HG02623 (cell line): ENCODE measurements around the gene CCDC122.
"Not testable (repeated sequence)": the region's sequence is repeated elsewhere in the genome, so short reads cannot be mapped to it uniquely, and the experiment has no call there.

Experiments used
- ATAC-seq: cut with Tn5 transposase; IDR thresholded peaks from one replicate; pipeline ENCODE4 v1.9.1; 2021; ENCODE audit warnings: moderate library complexity; ENCODE audit not compliant: unreplicated experiment

Gene CCDC122

DNA sequence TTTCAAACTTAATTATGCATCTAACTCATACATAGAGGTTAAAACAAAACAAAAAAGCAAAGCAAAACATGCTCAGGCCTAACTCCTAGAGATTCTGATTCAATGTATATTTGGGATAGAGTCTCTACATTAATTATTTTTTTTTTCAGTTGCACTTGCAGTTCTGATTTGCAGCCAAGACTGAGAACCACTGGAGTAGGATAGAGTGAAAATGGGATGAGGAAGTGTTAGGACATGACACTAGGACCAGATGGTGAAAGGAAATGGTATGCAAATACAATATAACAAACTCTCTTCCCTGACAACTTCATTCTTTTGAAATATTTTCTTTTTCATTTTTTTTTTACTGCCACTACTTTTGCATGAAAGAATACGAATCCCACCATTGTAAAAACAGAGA is 1.8 kb downstream of the CCDC122 start:
- ATAC-seq = no peak

DNA sequence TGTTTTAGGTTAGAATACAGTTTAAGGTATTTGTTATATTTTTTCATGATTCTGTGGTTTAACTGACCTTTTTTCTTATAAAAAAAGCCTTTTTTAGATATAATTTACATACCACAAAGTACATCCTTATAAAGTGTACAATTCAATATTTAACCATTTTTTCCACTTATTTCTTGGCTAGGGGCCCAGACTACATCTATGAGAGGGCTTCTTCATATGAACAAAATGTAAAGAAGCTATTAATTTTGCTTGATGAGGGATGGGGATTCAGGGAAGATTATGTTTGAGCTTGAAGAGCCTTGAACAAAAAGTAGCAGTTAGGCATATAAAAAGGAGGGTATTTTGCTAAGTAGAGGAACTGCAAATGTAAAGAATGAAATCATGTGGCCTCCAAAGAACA is 2.2 kb downstream of the CCDC122 start:
- ATAC-seq = no peak

DNA sequence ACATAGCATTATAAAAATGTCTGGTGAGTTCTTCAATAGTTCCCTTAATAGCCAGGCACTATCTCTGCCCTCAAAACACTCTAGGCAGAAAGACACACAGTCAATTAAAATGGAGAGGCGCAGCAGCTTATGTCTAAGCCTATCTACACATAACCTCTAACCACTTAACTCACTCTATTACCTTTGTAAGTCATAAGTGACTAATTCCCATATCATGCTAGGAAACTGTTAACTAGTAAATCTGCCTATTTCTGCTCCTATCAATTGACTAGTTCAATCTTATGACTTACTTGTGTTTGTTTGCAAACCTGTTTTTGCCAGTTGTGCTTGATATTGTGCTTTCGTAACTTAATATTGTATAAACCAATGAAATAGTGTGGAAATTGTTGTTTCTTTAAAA is 3.2 kb downstream of the CCDC122 start:
- no peak for ATAC-seq

DNA sequence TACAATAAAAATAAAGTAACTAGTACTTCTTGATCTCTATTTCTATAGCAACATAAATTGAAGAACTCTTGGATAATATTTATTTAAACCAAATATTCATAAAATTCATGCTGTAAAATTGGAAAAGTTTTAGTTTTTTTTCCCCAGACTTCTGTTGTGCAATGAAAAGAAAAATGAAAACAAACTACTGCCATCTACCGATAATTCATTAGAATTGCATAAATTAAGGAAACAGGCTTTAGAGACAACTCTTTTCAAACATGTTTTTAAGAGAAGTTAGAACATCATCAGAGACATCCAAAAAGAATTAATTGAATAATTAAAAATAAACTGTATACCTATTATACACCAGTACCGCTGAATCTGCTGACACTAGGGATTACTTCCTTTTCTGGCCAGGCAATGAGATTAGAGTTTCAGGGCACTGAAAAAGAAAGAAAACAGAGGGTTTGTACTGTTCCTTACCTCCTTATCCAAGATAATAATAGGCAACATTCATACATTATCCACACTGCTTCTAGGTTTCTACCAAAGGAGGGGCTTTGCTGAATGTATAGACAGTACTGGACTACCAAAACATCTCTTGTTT is 4.9 kb downstream of the CCDC122 start:
- ATAC-seq = no peak

DNA sequence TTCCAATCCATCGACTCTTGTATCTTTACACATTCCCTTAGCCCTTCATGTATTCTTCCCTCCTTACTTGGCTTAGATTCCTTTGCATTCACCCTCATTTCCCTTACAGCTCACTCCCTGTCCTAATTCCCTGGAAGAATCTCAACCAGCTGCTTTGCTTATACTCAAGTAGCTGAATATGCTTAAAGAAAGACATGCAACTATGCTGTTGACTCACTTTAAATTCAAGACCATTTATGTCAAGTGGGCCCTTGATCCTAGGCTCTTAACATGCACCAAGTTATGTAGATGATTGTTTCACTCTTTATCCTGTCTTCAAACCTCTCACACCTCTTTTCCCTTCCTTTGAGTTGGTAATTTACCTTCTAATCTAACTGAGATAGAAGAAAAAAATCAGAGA is 7.4 kb downstream of the CCDC122 start:
- ATAC-seq = no peak

DNA sequence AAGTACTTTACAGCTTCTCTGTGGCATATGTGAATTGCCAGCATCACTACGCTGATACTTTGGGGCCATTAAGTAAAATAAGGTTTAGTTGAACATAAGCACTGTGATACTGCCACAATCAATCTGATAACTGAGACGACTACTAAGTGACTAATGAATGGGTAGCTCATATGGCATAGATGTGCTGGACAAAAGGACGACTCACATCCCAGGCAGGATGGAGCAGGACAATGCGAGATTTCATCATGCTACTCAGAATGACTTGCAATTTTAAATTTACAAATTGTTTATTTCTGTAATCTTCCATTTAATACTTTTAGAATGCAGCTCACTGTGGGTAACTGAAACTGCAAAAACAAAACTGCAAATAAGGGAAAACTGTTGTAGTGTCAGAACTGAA is 13.6 kb downstream of the CCDC122 start:
- no peak for ATAC-seq

DNA sequence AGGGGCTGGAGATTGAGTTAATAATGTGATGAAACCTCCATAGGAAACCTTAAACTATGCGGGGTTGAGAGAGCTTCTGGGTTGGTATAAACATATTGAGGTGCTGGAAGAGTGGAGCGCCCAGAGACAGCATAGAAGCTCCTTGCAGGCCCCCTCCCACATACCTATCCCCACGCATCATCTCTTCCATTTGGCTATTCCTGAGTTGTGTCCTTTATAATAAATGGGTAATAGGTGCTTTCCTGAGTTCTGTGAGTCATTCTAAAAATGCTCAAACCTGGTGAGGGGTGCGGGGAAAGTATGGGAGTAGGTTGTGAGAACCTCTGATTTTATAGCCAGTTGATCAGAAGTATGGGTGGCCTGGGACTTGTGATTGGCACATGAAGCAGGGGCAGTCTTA is 14.6 kb downstream of the CCDC122 start:
- no peak for ATAC-seq

DNA sequence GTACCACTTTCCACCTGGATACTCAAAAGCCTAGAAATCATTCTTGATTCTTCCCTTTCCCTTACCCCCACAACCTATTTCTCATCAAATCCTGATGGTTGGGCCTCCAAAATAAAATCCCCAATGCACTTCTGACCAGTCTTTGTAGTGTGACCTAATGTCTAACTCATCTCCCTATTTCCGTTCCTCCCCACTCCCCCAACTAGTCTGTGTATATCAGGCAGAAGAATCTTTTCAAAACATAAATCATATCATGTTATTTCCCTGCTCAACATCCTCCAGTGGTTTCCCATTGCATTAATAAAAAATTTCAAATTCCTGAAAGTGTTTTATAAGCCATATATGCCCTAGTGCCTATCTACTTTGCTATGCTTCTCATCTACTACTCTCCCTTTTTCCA is 17.7 kb downstream of the CCDC122 start:
- no peak for ATAC-seq

DNA sequence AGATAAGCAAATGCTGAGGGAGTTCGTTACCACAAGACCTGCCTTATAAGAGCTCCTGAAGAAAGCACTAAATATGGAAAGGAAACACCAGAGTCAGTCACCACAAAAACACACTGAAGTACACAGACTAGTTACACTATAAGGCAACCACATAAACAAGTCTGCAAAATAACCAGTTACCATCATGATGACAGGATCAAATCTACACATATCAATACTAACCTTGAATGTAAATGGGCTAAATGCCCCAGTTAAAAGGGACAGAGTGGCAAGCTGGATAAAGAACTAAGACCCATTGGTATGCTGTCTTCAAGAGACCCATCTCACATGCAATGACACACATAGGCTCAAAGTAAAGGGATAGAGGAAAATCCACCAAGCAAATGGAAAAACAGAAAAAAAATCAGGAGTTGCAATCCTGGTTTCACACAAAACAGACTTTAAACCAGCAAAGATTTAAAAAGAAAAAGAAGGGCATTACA is 26.6 kb downstream of the CCDC122 start:
- ATAC-seq = no peak

DNA sequence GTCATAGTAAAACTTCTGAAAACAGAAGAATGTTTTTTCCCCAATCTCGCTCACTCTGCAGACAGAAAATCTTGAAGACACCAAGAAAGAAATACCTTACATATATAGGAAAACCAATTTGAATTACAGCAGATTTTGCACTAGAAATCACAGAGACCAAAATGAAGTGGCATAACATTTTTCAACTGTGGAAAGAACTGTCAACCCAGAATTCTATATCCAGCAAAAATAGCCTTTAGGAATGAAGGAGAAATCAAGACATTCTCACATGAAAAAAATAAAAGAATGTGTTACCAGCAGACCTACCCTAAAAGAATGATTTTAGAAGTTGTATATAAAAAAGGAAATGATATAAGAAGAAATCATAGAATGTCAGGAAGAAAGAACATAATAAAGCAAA is 28.7 kb downstream of the CCDC122 start:
- no peak for ATAC-seq

DNA sequence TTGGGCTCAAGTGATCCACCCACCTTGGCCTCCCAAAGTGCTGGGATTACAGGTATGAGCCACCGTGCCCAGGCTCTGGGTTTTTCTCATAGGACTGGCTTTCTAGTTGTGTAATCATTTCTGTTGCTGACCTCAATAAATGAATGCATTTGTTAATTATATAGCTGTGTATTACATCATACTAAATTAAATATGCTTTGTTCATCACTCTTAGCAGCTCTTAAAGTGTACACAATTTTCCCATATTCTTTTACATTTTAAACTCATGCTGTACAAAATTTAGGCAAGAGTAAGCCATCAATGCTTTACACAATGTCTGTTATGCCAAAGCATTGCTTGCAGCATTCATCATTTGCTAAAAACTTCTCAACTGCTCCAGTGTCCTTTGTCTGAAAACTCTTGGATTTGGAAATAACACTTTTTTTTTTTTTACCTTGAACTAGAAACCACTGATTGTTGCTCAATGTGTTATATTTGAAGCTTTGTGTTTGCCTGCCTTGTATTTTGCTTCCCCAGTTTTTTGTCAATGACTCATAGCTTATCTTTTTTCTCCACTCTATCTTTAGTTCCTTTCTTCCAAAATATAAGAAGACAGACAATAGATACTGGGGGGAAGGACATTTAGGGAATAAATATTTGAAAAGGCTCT is 31.4 kb downstream of the CCDC122 start:
- ATAC-seq = no peak

DNA sequence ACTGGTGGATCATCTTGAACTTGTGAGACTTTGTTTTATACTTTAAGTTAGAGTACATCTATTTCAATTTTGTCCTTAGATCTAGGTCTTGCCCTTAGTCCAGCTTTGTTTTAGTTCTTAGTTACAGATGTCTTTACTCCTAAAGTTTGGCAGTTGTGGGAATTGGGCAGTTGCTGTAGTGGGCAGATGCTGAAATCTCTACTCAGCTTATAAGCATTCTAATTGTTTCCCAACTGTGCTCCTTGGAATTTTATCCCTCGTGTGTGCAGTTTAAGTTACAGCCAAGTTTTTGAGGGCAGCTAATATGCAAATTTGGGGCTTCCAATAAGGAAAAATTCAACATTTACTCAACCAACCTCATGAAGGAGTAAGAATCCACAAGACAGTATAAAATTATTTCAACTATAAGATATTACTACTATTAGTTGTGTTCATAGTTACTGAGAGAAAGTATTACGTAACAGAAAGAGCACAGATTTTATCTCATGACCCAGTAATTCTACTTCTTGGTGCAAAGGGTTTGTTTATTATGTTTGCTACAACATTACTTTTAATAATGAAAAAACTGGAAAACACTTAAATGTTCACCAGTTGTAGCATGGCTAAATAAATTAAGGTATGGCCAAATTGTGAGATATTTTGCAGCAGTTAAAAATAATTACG is 32.9 kb downstream of the CCDC122 start:
- ATAC-seq = no peak

DNA sequence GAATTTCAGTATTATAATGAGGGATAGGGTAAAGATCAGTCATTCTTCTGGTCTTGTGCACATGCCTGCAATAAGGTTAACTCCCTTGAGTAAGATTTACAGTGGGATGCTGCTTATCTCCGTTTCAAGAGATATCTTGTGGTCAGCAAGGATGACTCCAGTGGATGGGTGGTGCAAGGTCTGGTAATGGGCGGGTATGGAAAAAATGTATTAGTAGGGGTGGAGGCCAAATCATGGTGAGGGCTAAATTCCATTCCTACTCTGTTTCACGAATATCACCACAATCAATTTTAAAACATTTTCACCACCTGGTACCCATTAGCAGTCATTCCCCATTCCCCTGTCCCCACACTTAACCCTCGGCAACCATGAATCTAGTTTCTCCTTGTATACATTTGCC is 40.6 kb downstream of the CCDC122 start:
- ATAC-seq = no peak

DNA sequence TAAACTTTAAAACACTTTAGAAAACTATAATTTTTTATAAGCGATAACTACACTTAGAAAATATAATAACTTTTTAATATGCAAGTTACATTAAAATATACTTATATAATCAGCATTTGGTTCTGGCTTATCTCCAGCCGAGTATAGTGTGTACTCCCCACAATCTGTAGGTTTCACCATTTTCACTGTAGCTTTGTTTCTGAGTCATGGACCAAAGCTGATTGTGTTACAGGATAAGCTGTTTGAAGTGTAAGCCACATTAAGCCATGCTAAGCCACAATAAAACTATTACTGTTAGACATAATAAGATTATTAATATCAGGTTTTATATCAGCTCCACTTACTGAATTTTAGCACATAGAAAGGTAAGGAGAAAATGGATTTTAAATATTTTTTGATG is 43.8 kb downstream of the CCDC122 start:
- ATAC-seq = no peak

DNA sequence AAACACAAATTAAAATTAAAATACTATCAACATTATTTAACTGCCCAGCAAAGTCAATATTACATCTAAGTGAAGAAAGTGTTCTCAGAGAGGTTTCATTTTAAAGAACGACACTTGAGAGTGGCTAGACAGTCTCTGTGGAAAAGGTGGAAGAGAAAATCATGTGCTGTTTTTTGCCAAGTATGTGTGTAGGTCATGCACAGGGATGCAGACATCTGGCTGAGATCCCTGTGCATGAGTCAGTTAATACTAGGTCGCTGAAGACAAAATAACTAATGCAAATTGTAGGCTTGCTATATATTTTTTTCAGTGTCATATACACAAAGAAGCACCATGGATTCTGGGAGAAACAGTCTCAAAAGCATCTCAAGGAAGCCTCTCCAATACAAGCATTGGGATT is 48.5 kb downstream of the CCDC122 start:
- ATAC-seq = no peak

DNA sequence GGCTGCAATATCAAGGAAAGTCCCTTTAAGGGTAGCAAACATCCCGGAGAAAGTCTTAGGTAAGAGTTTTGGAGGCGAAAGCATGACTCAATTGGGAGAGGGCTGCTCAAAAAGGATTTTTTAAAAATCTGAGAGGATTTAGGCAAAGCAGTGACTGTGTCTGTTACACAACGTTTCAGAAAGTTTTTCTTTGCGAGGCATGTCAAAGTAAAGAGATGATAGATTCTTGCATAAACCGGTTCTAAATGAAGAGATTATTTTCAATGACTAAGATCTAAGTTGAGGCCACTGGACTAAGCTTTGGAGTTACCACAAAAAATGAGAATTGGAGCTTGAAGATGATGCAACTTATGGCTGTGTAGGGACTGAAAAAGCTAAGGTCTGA is 49.1 kb downstream of the CCDC122 start:
- no peak for ATAC-seq

DNA sequence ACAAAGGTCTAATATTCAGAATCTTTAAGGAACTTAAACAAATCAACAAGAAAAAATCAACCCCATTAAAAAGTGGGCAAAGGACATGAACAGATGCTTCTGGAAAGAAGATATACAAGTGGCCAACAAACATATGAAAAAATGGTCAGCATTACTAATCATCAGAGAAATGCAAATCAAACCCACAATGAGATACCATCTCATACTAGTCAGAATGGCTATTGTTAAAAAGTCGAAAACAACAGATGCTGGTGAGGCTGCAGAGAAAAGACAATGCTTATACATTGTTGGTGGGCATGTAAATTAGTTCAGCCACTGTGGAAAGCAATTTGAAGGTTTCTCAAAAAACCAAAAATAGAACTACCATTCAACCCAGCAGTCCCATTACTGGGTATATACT is 54.9 kb downstream of the CCDC122 start:
- ATAC-seq = not testable (repeated sequence)

DNA sequence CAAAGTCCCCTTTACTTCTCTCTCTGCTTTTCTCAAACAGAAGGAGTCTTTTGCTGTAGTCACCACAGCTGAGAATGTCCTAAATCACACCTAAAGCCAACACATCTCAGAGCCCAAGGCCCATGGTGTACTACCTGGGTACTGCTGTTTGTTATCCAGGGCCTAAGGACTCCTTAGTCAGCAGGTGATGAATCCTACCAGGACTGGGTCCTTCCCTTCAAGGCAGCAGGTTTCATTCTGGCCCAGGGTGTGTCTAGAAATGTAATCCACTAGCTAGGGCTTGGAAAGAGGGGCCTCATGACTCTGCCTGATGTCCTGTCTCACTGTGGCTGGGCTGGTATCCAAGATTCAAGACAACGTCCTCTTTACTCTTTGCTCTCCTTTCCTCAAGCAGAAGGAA is 56.6 kb downstream of the CCDC122 start:
- ATAC-seq = no peak

DNA sequence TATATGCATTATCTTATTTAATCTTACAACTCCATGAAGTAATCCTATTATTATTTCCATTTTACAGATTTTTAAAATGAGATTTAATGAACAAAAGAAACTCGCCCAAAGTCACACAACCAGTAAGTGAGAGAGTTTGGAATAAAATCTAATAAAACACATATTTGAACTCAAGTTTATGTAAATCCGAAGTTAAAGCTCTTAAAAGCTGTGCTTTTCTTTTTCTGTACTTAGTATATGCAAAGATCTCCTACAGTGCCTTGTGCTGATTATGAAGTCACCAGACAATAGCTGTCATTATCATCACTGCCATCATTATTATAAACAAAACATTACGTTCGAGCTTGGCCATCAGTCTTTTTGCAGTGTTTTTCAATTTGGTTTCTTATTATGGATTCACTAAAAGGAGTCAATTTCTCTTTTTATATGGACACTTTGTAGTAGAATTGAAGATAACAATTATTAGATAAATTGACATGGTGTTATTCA is 63.1 kb downstream of the CCDC122 start:
- no peak for ATAC-seq

DNA sequence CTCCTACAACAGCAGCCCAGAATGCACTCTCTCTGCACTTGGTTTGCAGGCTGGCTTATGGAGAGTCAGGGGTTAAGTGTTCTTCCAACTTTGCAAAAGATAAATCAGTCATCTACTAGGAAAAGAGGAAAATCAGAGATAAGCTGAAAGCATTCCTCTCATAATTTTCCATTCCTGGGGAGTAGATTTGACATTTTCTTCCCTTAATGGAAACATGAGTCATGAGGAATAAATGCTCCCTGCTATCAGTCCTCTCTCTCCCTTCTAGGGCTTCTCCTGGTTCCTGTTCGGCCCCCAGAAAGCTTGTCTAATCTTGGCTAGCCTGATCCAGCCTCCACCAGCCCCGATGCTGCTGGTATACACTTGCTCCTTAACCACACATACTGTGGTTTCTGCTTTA is 64.3 kb downstream of the CCDC122 start:
- ATAC-seq = no peak

DNA sequence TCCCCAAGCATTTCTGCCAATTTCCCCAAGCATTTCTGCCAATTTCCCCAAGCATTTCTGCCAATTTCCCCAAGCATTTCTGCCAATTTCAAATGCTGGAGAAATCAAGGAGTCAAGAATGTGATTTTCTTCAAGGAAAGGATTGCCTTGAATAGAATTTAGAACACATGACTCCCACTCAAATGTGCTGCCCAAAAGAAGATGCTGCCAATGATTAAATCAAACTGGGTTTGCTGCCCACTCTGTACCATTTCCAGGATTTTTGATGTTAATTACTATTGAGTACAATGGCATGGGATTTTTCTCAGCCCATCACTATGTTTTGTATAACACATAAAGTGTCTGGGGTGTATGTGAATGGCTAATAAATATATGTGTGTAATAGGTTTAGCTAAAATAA is 70.9 kb downstream of the CCDC122 start:
- ATAC-seq = no peak

DNA sequence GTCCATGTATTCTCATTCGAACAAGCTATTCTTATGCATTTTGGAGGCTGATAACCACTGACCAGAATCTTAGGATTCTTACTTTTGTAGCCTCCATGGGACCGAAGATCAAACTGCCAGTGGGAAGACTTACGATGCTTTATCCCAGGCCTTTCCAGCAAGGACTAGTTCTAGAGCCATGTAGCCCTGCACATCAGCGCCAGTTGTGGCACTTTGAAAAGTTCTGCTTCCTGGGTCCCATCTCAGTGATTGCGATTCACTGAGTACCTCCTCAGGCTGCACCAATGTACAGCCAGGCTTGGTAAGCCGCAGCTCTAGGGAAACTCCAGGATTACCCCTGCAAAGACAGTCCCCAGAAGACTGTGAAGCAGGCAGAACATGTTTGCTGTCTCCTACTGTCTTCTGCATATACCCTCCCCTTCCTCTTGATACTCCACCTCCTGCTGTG is 73.8 kb downstream of the CCDC122 start:
- ATAC-seq = no peak
